ENCODE measurements around the gene FAM170A. TPM values are rescaled to one million over a fixed set of nuclear protein-coding genes. Genes with fewer than 3 reads are reported as not detected.
A peak's percentile ranks its signal among the peaks of the same experiment; 100 is the strongest.

Gene FAM170A
- total and polyA plus RNA-seq, 8 donors = 0.15 TPM; not detected in 7

DNA sequence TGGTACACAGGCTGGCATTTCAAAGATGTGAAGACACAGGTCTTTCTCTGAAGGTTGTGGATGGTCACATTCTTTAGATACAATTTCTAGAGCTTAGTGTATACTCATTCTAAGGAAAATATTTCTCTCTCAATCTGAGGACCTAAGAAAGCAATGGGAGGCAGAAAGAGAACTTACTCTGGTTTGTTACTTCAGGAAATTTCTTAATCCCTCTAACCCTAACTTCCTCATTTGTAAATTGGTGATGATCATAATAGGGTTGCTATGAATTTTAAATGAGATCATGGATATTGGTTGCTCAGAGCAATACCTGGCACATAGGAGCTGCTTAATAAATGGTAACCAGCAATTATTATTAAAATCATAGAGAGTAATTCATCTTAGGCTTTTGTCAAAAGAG, 22.1 kb downstream of the FAM170A start:
- no peaks in the 10 kb centered on the region for H3K27me3 ChIP-seq
- TF ChIP-seq, protein P1, sequence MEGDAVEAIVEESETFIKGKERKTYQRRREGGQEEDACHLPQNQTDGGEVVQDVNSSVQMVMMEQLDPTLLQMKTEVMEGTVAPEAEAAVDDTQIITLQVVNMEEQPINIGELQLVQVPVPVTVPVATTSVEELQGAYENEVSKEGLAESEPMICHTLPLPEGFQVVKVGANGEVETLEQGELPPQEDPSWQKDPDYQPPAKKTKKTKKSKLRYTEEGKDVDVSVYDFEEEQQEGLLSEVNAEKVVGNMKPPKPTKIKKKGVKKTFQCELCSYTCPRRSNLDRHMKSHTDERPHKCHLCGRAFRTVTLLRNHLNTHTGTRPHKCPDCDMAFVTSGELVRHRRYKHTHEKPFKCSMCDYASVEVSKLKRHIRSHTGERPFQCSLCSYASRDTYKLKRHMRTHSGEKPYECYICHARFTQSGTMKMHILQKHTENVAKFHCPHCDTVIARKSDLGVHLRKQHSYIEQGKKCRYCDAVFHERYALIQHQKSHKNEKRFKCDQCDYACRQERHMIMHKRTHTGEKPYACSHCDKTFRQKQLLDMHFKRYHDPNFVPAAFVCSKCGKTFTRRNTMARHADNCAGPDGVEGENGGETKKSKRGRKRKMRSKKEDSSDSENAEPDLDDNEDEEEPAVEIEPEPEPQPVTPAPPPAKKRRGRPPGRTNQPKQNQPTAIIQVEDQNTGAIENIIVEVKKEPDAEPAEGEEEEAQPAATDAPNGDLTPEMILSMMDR (IDR thresholded peaks at IDR 0.05) = no peak
- intact Hi-C loops (cut with DNase I) = no loop called here
- no peak for FAIRE-seq
- H3K27ac ChIP-seq = no peak overlapping the region
- DNase-seq = no peak
- H3K9me3 ChIP-seq = no peaks in the 10 kb centered on the region
- H3K4me3 ChIP-seq = no peak overlapping the region
- no peaks in the 10 kb centered on the region for H3K36me3 ChIP-seq
- no peak for ATAC-seq
- peaks cover 0 to 3% (median 0%) of the 10 kb centered on the region in 3 donors for H3K4me1 ChIP-seq

GRCh38 chr5:119655061-119655460, 25.7 kb downstream of the FAM170A start:
- Histone ChIP-seq H3K9me3 (no peaks in the 10 kb centered on the region), H3K4me1 (peaks cover 0 to 3% (median 0%) of the 10 kb centered on the region in 3 donors), H3K36me3 (no peaks in the 10 kb centered on the region), H3K27ac (no peak overlapping the region), H3K27me3 (no peaks in the 10 kb centered on the region), H3K4me3 (no peak overlapping the region)
- FAIRE-seq (no peak), ATAC-seq (peak in 1 of 4 donors; percentile 23), DNase-seq (peak in 1 of 6 donors; percentile 13)
- TF ChIP-seq, protein P1 (IDR thresholded peaks at IDR 0.05) = no peak
- WGBS, 2 donors = 90 to 94% methylated on average over 2 of the region's 2 CpGs
- intact Hi-C loops (cut with DNase I) = no loop called here

DNA sequence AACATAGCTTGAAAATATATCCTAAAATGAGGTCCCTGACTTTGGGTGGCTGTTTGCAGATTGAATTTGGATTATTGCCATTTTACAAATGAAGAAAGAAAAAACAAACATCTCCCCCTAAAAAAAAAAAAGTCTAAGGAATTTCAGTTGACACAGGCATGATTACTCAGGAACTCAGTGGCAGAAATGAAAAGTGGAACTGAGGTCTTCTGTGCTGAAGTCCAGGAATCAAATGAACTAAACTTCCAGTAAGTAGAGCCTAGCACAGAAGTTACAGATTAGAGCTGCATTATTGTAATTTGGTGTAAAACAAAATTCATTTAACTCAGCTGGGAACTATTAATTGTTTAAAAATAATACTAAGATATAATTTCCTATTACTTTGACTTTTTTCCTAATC, 26.7 kb downstream of the FAM170A start:
- no peak overlapping the region for H3K4me3 ChIP-seq
- no peak overlapping the region for H3K27ac ChIP-seq
- intact Hi-C loops (cut with DNase I) = no loop called here
- ATAC-seq (peak in 2 of 4 donors; percentile 72 to 81), DNase-seq (no peak), FAIRE-seq (no peak)
- no peaks in the 10 kb centered on the region for H3K27me3 ChIP-seq
- TF ChIP-seq, protein P1 (IDR thresholded peaks at IDR 0.05) = no peak
- H3K9me3 ChIP-seq = no peaks in the 10 kb centered on the region
- H3K36me3 ChIP-seq = no peaks in the 10 kb centered on the region
- peaks cover 0 to 3% (median 0%) of the 10 kb centered on the region in 3 donors for H3K4me1 ChIP-seq

DNA sequence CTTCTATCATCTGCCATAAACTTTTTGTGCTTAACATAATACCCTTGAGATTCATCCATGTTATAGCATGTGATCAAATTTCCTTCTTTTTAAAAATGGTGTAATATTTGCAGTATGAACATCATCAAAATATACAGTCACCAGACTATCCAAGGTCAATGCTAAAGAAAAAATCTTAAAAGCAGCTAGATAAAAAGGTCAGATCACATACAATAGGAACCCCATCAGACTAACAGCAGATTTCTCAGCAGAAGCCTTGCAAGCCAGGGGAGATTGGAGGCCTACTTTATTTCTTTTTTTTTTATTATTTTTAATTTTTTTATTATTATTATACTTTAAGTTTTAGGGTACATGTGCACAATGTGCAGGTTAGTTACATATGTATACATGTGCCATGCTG, 37.2 kb downstream of the FAM170A start:
- TF ChIP-seq, protein P1 (IDR thresholded peaks at IDR 0.05) = no peak
- no peaks in the 10 kb centered on the region for H3K9me3 ChIP-seq
- H3K27me3 ChIP-seq = no peaks in the 10 kb centered on the region
- no peak for ATAC-seq
- H3K4me3 ChIP-seq = no peak overlapping the region
- FAIRE-seq = no peak
- H3K27ac ChIP-seq = no peak overlapping the region
- H3K36me3 ChIP-seq = no peaks in the 10 kb centered on the region
- no peaks in the 10 kb centered on the region for H3K4me1 ChIP-seq
- DNase-seq = no peak
- intact Hi-C loops (cut with DNase I) = no loop called here

DNA sequence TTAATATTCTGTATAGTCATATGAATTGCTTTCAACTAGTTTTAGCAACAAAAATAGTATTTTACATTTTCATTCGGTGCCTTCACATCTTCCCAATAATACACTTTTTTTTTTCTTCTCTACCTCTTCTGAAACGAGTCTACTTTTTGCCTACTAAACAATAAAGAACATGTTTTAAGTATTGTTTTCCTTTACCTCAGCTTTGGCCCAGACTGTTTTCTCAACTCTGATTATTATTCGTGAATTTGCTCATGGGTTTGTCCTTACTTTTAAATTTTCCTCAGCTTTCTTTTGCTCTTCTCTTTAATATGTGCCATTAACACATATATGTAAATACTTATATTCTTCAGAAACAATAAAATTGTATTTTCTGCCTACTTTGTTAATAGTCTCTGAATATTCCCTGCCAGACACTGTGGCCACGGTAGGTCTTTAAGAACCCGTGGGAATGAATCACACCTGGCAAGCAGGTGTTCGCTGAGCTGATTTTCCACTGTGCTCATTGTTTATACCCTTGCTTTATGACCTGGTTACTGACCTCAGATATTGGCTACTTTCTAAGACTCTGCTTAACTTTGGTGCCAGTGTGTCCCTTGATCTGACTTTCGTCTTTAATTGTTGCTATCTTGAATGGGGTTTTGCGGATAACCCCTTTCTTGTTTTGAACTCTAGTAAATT, 49.1 kb downstream of the FAM170A start:
- ATAC-seq = peak; percentile 95 to 97 (median 96)
- H3K27me3 ChIP-seq = no peaks in the 10 kb centered on the region
- TF ChIP-seq, protein P1 (IDR thresholded peaks at IDR 0.05) = no peak
- no peaks in the 10 kb centered on the region for H3K9me3 ChIP-seq
- H3K4me1 ChIP-seq = peaks cover 0 to 8% (median 5%) of the 10 kb centered on the region in 3 donors
- peak; percentile 39 to 85 (median 78) for DNase-seq
- H3K4me3 ChIP-seq = no peak overlapping the region
- intact Hi-C loops (cut with DNase I) = no loop called here
- H3K27ac ChIP-seq = peak overlapping the region; percentile 46 to 83 (median 72)
- FAIRE-seq = no peak
- 19 to 20% methylated on average over 8 of the region's 8 CpGs for WGBS, 2 donors
- no peaks in the 10 kb centered on the region for H3K36me3 ChIP-seq
